Measurements from ENCODE around the gene RHOBTB1.

The RHOBTB1 gene

GRCh38 chr10:60930237-60930636 lies 13.7 kb downstream of the RHOBTB1 start:
- no peak overlapping the region for H3K4me3 ChIP-seq (ENCODE audit: low read depth, low read length)
- no peak for TF ChIP-seq CTCF (IDR thresholded peaks at IDR 0.05; ENCODE audit: borderline replicate concordance, insufficient read depth, low read depth, low read length)

GRCh38 chr10:60921633-60922032 lies 22.4 kb downstream of the RHOBTB1 start:
- H3K4me3 ChIP-seq (ENCODE audit: low read depth, low read length), result no peak overlapping the region
- no peak for TF ChIP-seq CTCF (IDR thresholded peaks at IDR 0.05; ENCODE audit: borderline replicate concordance, insufficient read depth, low read depth, low read length)

GRCh38 chr10:60920479-60920878 lies 23.5 kb downstream of the RHOBTB1 start:
- no peak for TF ChIP-seq CTCF (IDR thresholded peaks at IDR 0.05; ENCODE audit: borderline replicate concordance, insufficient read depth, low read depth, low read length)
- no peak overlapping the region for H3K4me3 ChIP-seq (ENCODE audit: low read depth, low read length)

GRCh38 chr10:60919551-60919950 lies 24.4 kb downstream of the RHOBTB1 start:
- no peak overlapping the region for H3K4me3 ChIP-seq (ENCODE audit: low read depth, low read length)
- no peak for TF ChIP-seq CTCF (IDR thresholded peaks at IDR 0.05; ENCODE audit: borderline replicate concordance, insufficient read depth, low read depth, low read length)

GRCh38 chr10:60917331-60918280 lies 26.4 kb downstream of the RHOBTB1 start:
- H3K4me3 ChIP-seq (ENCODE audit: low read depth, low read length), result no peak overlapping the region
- no peak for TF ChIP-seq CTCF (IDR thresholded peaks at IDR 0.05; ENCODE audit: borderline replicate concordance, insufficient read depth, low read depth, low read length)

GRCh38 chr10:60916025-60916424 lies 28.0 kb downstream of the RHOBTB1 start:
- TF ChIP-seq CTCF (IDR thresholded peaks at IDR 0.05; ENCODE audit: borderline replicate concordance, insufficient read depth, low read depth, low read length), result peak; percentile 31; the same call in 1 of the 2 replicates
- no peak overlapping the region for H3K4me3 ChIP-seq (ENCODE audit: low read depth, low read length)

- TF ChIP-seq CTCF (IDR thresholded peaks at IDR 0.05; ENCODE audit: borderline replicate concordance, insufficient read depth, low read depth, low read length), result no peak
Measured at GRCh38 chr10:60914690-60915141, 29.3 kb downstream of the RHOBTB1 start.

More at GRCh38 chr10:60914690-60915141, 29.3 kb downstream of the RHOBTB1 start:
- H3K4me3 ChIP-seq (ENCODE audit: low read depth, low read length), result no peak overlapping the region

All from GM12875 (cell line).